LoVo (cell line): Measurements from ENCODE around the gene CACYBP.
A peak's percentile ranks its signal among the peaks of the same experiment; 100 is the strongest.
"Not testable (repeated sequence)": the region's sequence is repeated elsewhere in the genome, so short reads cannot be mapped to it uniquely, and the experiment has no call there.

ENCODE experiments used
- DNase-seq: peaks from one replicate; pipeline ENCODE4 v3.0.0-alpha.2; 2016; ENCODE audit warnings: low spot score

Gene CACYBP

GRCh38 chr1:175009532-175009931 is 9.8 kb downstream of the CACYBP start:
- no peak for DNase-seq

DNA sequence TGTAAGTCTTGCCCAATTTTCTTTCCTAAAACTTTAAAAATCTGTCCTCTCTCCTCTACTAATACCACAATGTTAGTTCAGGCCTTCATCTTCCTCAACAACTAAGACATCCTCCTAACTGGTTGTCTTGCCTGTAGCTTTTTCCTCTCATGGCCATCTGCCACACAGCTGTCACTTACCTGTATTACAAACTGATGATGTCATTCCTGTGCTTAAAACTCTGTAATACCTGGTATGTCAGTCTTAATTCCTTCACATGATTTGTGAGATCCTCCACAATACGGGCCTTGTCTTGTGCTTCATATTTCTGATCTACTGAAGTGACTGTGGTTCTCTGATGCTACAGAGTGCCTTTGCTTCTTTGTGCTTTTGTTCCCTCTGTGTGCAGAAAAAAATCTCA is 13.7 kb downstream of the CACYBP start:
- DNase-seq = no peak

GRCh38 chr1:175015243-175015642 is 15.5 kb downstream of the CACYBP start:
- no peak for DNase-seq

DNA sequence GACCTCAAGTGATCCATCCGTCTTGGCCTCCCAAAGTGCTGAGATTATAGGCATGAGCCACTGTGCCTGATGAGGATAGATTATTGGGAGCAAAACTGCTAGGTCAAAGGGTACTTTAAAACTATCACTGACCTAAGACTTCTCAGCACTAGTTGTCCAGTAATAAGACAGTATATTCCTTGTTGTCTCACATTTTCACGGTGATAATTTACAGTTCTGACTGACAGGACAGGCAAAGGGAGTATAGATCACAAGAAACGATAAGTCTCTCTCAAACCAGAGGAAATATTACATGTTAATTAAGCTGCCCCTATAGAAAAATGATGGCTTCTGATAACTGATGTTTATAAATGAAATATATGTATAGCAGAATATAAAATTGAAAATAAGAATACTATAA is 19.8 kb downstream of the CACYBP start:
- no peak for DNase-seq

- peak; percentile 99 for DNase-seq
Measured at GRCh38 chr1:175023043-175023921, 23.5 kb downstream of the CACYBP start, which contains the start of gene MRPS14. Gene MRPS14 (minus strand): TSS chr1:175023425. CDS start chr1:175023408, 17 bp downstream.

- not testable (repeated sequence) for DNase-seq
Measured at GRCh38 chr1:175023922-175024242, 24.1 kb downstream of the CACYBP start.

DNA sequence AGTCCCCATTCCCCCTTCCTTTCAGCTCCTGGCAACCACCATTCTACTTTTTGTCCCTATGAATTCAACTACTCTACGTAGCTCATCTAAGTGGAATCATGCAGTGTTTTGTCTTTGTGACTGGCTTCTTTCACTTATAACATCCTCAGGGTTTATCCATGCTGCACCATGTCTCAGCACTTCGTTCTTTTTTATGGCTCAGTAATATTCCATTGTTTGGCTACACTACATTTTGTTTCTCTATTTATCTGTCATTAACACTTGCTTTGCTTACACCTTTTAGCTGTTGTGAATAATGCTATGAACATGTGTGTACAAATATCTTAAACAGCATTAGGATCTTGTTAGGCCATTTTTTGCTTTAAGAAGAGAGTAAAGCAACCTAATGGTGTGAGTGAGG is 25.0 kb downstream of the CACYBP start:
- no peak for DNase-seq

DNA sequence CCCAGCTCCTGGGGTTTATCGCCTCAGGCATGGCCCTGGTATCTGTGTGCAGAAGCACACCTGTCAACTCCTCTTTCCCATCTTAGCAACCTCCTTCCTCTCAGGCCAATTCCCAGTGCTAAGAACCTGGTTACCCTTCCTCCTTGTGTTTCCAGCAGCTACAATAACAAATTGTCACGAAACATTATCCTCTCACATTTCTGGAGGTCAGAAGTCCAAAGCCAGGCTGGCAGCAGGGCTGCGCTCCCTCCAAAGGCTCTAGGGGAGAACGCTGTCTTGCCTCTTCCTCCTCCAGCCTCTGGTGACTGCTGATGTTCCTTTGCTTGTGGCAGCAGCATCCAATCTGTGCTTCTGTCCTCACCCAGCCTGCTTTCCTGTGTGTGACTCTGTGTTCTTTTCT is 34.2 kb downstream of the CACYBP start:
- no peak for DNase-seq

DNA sequence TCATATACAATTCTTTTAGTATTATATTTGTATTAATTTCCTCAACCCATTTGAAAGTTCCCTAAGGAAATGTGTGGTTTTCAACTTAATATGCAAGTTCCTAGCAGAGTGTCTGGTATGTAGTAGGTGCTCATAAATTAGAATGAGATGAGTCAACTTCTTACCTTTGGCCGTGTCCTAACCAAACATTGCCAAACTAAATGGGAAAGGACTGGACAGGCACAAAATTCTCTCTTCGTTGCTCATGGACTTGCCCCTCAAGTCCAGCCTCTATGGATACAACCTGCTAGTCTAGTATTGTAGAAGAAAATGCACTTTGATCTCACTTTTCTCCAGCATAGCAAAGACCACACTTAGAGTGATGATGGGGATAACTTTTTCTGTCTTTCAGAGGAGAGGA is 35.0 kb downstream of the CACYBP start:
- DNase-seq = no peak

DNA sequence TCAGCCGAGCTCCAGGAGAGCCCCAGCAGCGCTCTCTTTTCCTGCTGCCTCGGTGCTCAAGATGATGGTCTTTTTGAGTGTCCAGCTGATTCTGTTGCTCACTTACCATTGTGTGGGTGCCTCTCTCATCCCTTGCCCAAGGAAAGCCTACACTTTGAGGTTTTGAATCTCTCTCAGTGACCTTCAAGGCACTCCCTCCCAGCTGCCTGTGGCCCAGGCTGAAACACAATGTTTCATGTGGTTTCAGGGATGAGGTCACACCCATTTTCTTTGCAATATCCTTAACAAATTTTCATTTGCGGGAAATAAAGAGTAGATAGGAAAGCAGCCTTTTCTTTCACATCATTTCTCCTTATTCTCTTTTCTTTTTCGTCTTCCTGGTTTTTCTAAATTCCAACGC is 36.1 kb downstream of the CACYBP start:
- no peak for DNase-seq

GRCh38 chr1:175036476-175036875 is 36.7 kb downstream of the CACYBP start:
- no peak for DNase-seq

GRCh38 chr1:175037416-175037815 is 37.7 kb downstream of the CACYBP start:
- no peak for DNase-seq

DNA sequence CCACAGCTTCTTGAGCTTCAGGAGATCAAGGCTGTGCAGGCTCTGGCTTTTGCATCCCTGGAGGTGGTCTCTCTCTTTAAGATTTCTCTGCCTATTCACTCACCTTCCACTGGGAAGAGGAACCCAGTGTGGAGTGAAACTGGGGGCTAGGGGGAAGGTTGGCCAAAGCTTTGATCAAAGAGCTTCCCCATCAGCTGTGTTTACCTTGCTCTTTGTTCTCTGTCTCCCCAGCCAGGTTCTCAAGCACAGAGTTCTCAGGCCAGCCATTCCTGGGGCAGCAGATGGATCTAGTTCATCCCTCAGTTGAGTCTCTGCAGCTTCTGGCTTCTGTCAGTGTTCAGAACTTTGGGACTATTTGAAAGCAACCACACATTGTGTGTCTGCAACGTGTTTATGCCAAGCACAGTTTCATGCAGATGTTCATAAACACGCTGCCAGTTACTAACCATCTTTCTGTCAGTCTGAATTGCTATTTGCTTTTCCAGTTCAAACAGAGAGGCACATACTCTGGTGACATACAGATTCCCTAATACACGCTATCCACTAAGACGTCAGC is 40.7 kb downstream of the CACYBP start:
- no peak for DNase-seq

DNA sequence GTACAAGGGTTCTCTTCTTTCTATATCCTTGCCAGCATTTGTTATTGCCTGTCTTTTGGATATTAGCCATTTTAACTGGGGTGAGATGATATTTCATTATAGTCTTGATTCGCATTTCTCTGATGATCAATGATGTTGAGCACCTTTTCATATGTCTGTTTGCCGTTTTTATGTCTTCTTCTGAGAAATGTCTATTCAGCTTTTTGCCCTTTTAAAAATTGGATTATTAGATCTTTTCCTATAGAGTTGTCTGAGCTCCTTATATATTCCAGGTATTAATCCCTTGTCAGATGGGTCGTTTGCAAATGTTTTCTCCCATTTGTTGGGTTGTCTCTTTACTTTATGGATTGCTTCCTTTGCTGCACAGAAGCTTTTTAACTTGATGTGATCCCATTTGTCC is 42.9 kb downstream of the CACYBP start:
- DNase-seq = no peak

DNA sequence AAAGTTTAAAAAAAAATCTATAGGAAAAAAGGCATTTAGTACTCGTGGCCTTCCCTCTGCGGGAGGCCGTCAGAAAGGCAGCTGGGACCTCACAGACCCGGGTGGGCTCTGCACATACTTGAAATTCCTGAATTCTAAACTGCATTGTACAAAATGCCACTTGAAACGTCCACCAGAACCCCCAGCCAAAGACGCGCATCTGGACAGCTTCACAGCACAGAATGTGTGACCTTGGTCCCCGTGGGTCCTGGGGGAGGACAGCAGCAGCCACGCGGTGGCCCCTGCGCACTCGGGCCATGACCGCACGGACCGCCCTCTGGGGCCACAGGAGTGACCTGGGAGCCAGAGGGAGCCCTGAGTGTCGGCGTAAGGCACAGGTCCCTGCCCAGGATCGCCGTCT is 44.1 kb downstream of the CACYBP start:
- no peak for DNase-seq

- not testable (repeated sequence) for DNase-seq
Measured at GRCh38 chr1:175044591-175044990, 44.8 kb downstream of the CACYBP start.

DNA sequence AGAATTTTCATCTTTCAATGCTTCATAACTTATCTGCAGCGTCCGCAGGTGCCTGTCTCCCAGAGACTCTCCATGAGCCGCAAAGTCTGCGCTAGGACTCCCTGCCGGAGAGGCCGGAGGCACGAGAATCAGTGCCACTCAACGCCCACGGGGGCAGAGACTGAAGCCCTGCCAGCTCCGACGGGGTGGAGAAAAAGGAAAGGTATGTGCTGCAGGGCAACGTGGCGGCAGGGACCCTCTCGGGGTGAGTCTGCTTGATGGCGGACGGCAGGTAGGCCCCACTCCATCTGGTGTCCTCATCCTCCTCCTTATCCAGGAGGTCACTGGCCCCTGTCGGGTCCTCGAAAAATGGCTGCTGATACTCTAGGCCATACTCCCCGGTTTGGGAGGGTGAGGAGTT is 45.4 kb downstream of the CACYBP start:
- DNase-seq = no peak

GRCh38 chr1:175045519-175045918 is 45.8 kb downstream of the CACYBP start:
- no peak for DNase-seq

GRCh38 chr1:175050992-175051391 is 51.2 kb downstream of the CACYBP start:
- no peak for DNase-seq

GRCh38 chr1:175054736-175055135 is 55.0 kb downstream of the CACYBP start:
- no peak for DNase-seq
